Skeletal muscle cell (primary cell): Measurements from ENCODE around the gene ADGRG1.
"Not testable (repeated sequence)": the region's sequence is repeated elsewhere in the genome, so short reads cannot be mapped to it uniquely, and the experiment has no call there.

Experiments
- DNase-seq: peaks from one replicate; pipeline ENCODE4 v3.0.0-alpha.2; 2010; ENCODE audit warnings: low read depth
- H3K4me3 ChIP-seq: 2 replicates; pipeline ENCODE4 v1.5.1; 2011; ENCODE audit warnings: low read depth, mild to moderate bottlenecking, control low read depth, low read length, moderate library complexity

Gene ADGRG1

GRCh38 chr16:57661510-57661909, 33.1 kb downstream of the ADGRG1 start:
- DNase-seq = no peak
- H3K4me3 ChIP-seq = no peak overlapping the region

- no peak overlapping the region for H3K4me3 ChIP-seq
- DNase-seq = no peak
Measured at GRCh38 chr16:57661936-57662906, 33.8 kb downstream of the ADGRG1 start.

- no peak overlapping the region for H3K4me3 ChIP-seq
- no peak for DNase-seq
Measured at GRCh38 chr16:57663436-57663835, 35.0 kb downstream of the ADGRG1 start.

GRCh38 chr16:57663917-57664661, 35.7 kb downstream of the ADGRG1 start:
- no peak for DNase-seq
- no peak overlapping the region for H3K4me3 ChIP-seq

- no peak overlapping the region for H3K4me3 ChIP-seq
- DNase-seq = no peak
Measured at GRCh38 chr16:57664662-57665025, 36.2 kb downstream of the ADGRG1 start.

- no peak overlapping the region for H3K4me3 ChIP-seq
- no peak for DNase-seq
Measured at GRCh38 chr16:57665541-57665940, 37.1 kb downstream of the ADGRG1 start.

- no peak overlapping the region for H3K4me3 ChIP-seq
- no peak for DNase-seq
Measured at GRCh38 chr16:57666353-57667047, 38.1 kb downstream of the ADGRG1 start.

- H3K4me3 ChIP-seq = no peak overlapping the region
Measured at GRCh38 chr16:57667048-57667525, 38.7 kb downstream of the ADGRG1 start.

GRCh38 chr16:57667526-57668262, 39.3 kb downstream of the ADGRG1 start:
- no peak for DNase-seq
- no peak overlapping the region for H3K4me3 ChIP-seq

More at GRCh38 chr16:57667048-57667525, 38.7 kb downstream of the ADGRG1 start:
- no peak for DNase-seq

- H3K4me3 ChIP-seq = no peak within 1 kb of the TSS
- no peak for DNase-seq
Measured at GRCh38 chr16:57668263-57668571, 39.8 kb downstream of the ADGRG1 start, which contains the start of gene ADGRG3. ADGRG3 (plus strand) TSS chr16:57668306; CDS start chr16:57668348, 42 bp downstream.

GRCh38 chr16:57668630-57669475, 40.4 kb downstream of the ADGRG1 start:
- no peak for DNase-seq
- H3K4me3 ChIP-seq = no peak overlapping the region

GRCh38 chr16:57669476-57670162, 41.2 kb downstream of the ADGRG1 start:
- no peak for DNase-seq

GRCh38 chr16:57670196-57670595, 41.8 kb downstream of the ADGRG1 start:
- DNase-seq = no peak

More at GRCh38 chr16:57669476-57670162, 41.2 kb downstream of the ADGRG1 start:
- no peak overlapping the region for H3K4me3 ChIP-seq

GRCh38 chr16:57671451-57671850, 43.0 kb downstream of the ADGRG1 start:
- DNase-seq, H3K4me3 ChIP-seq: not testable (repeated sequence)

More at GRCh38 chr16:57670196-57670595, 41.8 kb downstream of the ADGRG1 start:
- no peak overlapping the region for H3K4me3 ChIP-seq

GRCh38 chr16:57672416-57672815, 44.0 kb downstream of the ADGRG1 start:
- no peak for DNase-seq
- H3K4me3 ChIP-seq = no peak overlapping the region

GRCh38 chr16:57672824-57673223, 44.4 kb downstream of the ADGRG1 start:
- no peak overlapping the region for H3K4me3 ChIP-seq
- no peak for DNase-seq

- no peak overlapping the region for H3K4me3 ChIP-seq
- DNase-seq = no peak
Measured at GRCh38 chr16:57675741-57676551, 47.5 kb downstream of the ADGRG1 start.
